ENCODE data around the gene MAP1A.

Gene MAP1A

DNA sequence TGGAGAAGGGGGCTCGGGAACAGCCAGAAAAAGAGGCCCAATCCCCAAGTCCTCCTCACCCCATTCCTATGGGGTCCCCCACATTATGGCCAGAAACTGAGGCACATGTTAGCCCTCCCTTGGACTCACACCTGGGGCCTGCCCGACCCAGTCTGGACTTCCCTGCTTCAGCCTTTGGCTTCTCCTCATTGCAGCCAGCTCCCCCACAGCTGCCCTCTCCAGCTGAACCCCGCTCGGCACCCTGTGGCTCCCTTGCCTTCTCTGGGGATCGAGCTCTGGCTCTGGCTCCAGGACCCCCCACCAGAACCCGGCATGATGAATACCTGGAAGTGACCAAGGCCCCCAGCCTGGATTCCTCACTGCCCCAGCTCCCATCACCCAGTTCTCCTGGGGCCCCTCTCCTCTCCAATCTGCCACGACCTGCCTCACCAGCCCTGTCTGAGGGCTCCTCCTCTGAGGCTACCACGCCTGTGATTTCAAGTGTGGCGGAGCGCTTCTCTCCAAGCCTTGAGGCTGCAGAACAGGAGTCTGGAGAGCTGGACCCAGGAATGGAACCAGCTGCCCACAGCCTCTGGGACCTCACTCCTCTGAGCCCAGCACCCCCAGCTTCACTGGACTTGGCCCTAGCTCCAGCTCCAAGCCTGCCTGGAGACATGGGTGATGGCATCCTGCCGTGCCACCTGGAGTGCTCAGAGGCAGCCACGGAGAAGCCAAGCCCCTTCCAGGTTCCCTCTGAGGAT, 10.6 kb downstream of the MAP1A start:
- no peaks in the 10 kb centered on the region for H3K27me3 ChIP-seq (ENCODE audit: low read depth, low read length)
- no peaks in the 10 kb centered on the region for H3K36me3 ChIP-seq (replicated peaks; ENCODE audit: low read depth, low read length)
- H3K9me3 ChIP-seq (ENCODE audit: insufficient read depth, low read length), result no peaks in the 10 kb centered on the region
- no peak overlapping the region for H3K4me3 ChIP-seq (ENCODE audit: low read length)
- no peak overlapping the region for H2AFZ ChIP-seq (ENCODE audit: low read depth, low read length)
- no peak for TF ChIP-seq CTCF (IDR thresholded peaks at IDR 0.05; ENCODE audit: low read depth, low read length)
- no peak for TF ChIP-seq EZH2phosphoT487 (IDR thresholded peaks at IDR 0.05; ENCODE audit: low read depth)
- H3K79me2 ChIP-seq (ENCODE audit: low read length), result no peaks in the 10 kb centered on the region
- no peak overlapping the region for H3K4me2 ChIP-seq (ENCODE audit: low read length)
- H4K20me1 ChIP-seq (ENCODE audit: insufficient read depth, low read length), result no peaks in the 10 kb centered on the region
- no peak overlapping the region for H3K9ac ChIP-seq (ENCODE audit: low read length)
- H3K27ac ChIP-seq (ENCODE audit: low read length), result no peak overlapping the region
- peaks cover 5% of the 10 kb centered on the region; the same call in 1 of the 2 replicates for H3K4me1 ChIP-seq (ENCODE audit: low read length)

DNA sequence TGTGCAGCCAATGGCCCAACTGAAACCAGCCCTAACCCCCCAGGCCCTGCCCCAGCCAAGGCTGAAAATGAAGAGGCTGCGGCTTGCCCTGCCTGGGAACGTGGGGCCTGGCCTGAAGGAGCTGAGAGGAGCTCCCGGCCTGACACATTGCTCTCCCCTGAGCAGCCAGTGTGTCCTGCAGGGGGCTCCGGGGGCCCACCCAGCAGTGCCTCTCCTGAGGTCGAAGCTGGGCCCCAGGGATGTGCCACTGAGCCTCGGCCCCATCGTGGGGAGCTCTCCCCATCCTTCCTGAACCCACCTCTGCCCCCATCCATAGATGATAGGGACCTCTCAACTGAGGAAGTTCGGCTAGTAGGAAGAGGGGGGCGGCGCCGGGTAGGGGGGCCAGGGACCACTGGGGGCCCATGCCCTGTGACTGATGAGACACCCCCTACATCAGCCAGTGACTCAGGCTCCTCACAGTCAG, 11.2 kb downstream of the MAP1A start:
- Histone ChIP-seq H3K4me2 (ENCODE audit: low read length) (no peak overlapping the region), H3K27me3 (ENCODE audit: low read depth, low read length) (no peaks in the 10 kb centered on the region), H2AFZ (ENCODE audit: low read depth, low read length) (no peak overlapping the region), H3K79me2 (ENCODE audit: low read length) (no peaks in the 10 kb centered on the region), H3K4me1 (ENCODE audit: low read length) (peaks cover 5% of the 10 kb centered on the region; the same call in 1 of the 2 replicates), H3K9me3 (ENCODE audit: insufficient read depth, low read length) (no peaks in the 10 kb centered on the region), H3K9ac (ENCODE audit: low read length) (no peak overlapping the region), H3K36me3 (replicated peaks; ENCODE audit: low read depth, low read length) (no peaks in the 10 kb centered on the region), H3K27ac (ENCODE audit: low read length) (no peak overlapping the region), H3K4me3 (ENCODE audit: low read length) (no peak overlapping the region), H4K20me1 (ENCODE audit: insufficient read depth, low read length) (no peaks in the 10 kb centered on the region)
- TF ChIP-seq EZH2phosphoT487 (IDR thresholded peaks at IDR 0.05; ENCODE audit: low read depth), result no peak

DNA sequence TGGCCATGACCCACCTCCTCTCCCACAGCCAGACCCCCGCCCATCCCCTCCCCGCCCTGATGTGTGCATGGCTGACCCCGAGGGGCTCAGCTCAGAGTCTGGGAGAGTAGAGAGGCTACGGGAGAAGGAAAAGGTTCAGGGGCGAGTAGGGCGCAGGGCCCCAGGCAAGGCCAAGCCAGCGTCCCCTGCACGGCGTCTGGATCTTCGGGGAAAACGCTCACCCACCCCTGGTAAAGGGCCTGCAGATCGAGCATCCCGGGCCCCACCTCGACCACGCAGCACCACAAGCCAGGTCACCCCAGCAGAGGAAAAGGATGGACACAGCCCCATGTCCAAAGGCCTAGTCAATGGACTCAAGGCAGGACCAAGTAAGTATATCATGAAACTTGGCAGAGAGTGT, 11.7 kb downstream of the MAP1A start:
- H3K9ac ChIP-seq (ENCODE audit: low read length), result no peak overlapping the region
- no peak overlapping the region for H3K4me2 ChIP-seq (ENCODE audit: low read length)
- TF ChIP-seq EZH2phosphoT487 (IDR thresholded peaks at IDR 0.05; ENCODE audit: low read depth) (no peak), CTCF (IDR thresholded peaks at IDR 0.05; ENCODE audit: low read depth, low read length) (no peak)
- no peaks in the 10 kb centered on the region for H3K36me3 ChIP-seq (replicated peaks; ENCODE audit: low read depth, low read length)
- H3K9me3 ChIP-seq (ENCODE audit: insufficient read depth, low read length), result no peaks in the 10 kb centered on the region
- H4K20me1 ChIP-seq (ENCODE audit: insufficient read depth, low read length), result no peaks in the 10 kb centered on the region
- no peak overlapping the region for H3K4me3 ChIP-seq (ENCODE audit: low read length)
- no peaks in the 10 kb centered on the region for H3K79me2 ChIP-seq (ENCODE audit: low read length)
- no peaks in the 10 kb centered on the region for H3K27me3 ChIP-seq (ENCODE audit: low read depth, low read length)
- H2AFZ ChIP-seq (ENCODE audit: low read depth, low read length), result no peak overlapping the region
- H3K27ac ChIP-seq (ENCODE audit: low read length), result no peak overlapping the region
- peaks cover 5% of the 10 kb centered on the region; the same call in 1 of the 2 replicates for H3K4me1 ChIP-seq (ENCODE audit: low read length)

- H3K79me2 ChIP-seq (ENCODE audit: low read length), result no peaks in the 10 kb centered on the region
These were observed 12.4 kb downstream of the MAP1A start for GRCh38 chr15:43529587-43530345.

More at GRCh38 chr15:43529587-43530345, 12.4 kb downstream of the MAP1A start:
- no peaks in the 10 kb centered on the region for H3K27me3 ChIP-seq (ENCODE audit: low read depth, low read length)
- H3K27ac ChIP-seq (ENCODE audit: low read length), result no peak overlapping the region
- no peaks in the 10 kb centered on the region for H4K20me1 ChIP-seq (ENCODE audit: insufficient read depth, low read length)
- TF ChIP-seq CTCF (IDR thresholded peaks at IDR 0.05; ENCODE audit: low read depth, low read length), result no peak
- no peak for TF ChIP-seq EZH2phosphoT487 (IDR thresholded peaks at IDR 0.05; ENCODE audit: low read depth)
- H3K36me3 ChIP-seq (replicated peaks; ENCODE audit: low read depth, low read length), result no peaks in the 10 kb centered on the region
- peaks cover 5% of the 10 kb centered on the region; the same call in 1 of the 2 replicates for H3K4me1 ChIP-seq (ENCODE audit: low read length)
- H2AFZ ChIP-seq (ENCODE audit: low read depth, low read length), result no peak overlapping the region
- no peaks in the 10 kb centered on the region for H3K9me3 ChIP-seq (ENCODE audit: insufficient read depth, low read length)
- no peak overlapping the region for H3K4me2 ChIP-seq (ENCODE audit: low read length)
- H3K4me3 ChIP-seq (ENCODE audit: low read length), result no peak overlapping the region
- no peak overlapping the region for H3K9ac ChIP-seq (ENCODE audit: low read length)
